ENCODE data around the gene CALM3. TPM values are rescaled to one million over a fixed set of nuclear protein-coding genes. Genes with fewer than 3 reads are reported as not detected.

Gene CALM3
- total RNA-seq, 1 donor from 2014 or later, result 477 TPM

DNA sequence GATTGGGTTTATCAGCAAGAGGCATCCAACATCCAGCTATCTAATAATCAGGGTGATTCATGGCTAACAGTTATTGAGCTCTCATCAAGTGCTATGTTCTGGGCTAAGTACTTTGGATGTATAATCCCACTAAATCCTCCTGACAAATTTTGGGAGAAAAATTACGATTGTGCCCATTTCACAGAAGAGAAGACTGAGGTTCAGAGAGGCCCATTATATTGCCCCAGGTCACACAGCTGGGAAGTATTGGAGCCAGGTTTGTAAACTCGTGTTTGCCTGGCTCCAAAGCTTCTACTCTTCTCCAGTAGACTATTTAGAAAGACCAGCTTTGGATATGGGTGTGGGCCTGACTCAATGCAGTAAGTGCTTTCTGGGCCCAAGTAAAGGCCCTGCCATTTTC is 20.9 kb upstream of the CALM3 start:
- Mint-ChIP-seq H3K36me3 (ENCODE audit: low read depth) (no peaks in the 10 kb centered on the region), H3K27ac (no peak overlapping the region), H3K4me3 (no peak overlapping the region), H3K9me3 (no peaks in the 10 kb centered on the region), H3K4me1 (peaks cover 5% of the 10 kb centered on the region), H3K27me3 (peaks cover 20% of the 10 kb centered on the region)
- intact Hi-C loops (cut with micrococcal nuclease), result no loop called here
- DNase-seq, result no peak

DNA sequence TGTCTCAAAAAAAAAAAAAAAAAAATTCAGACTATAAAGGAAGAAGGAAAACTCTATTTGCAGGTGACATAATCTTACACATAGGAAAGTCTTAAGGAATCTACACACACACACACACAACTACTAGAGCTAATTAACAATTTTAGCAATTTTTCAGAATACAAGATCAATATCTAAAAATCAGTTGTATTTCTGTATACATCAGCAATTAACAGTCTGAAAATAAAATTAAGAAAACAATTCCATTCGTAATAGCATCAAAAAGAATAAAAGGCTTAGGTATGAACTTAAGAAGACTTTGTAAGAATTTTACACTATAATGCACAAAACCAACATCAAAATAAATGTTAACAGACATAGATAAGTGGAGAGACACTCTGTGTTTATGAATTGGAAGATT is 15.6 kb upstream of the CALM3 start:
- Mint-ChIP-seq H3K36me3 (ENCODE audit: low read depth) (no peaks in the 10 kb centered on the region), H3K4me1 (peaks cover 3% of the 10 kb centered on the region), H3K27ac (no peak overlapping the region), H3K27me3 (peaks cover 33% of the 10 kb centered on the region), H3K4me3 (no peak overlapping the region), H3K9me3 (peaks cover 3% of the 10 kb centered on the region)
- no peak for DNase-seq
- intact Hi-C loops (cut with micrococcal nuclease), result no loop called here

DNA sequence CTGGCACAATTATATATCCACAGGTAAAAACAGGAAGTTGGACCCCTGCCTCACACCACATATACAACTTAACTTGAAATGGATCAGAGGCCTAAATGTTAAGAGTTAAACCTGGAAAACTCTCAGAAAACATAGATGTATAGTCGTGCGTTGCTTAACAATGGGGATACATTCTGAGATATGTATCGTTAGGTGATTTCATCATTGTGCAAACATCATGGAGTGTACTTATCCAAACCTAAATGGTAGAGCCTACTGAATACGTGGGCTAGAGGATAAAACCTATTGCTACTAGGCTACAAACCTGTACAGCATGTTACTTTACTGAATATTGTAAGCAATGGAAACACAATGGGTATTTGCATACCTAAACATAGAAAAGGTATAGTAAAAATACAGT is 14.8 kb upstream of the CALM3 start:
- peaks cover 3% of the 10 kb centered on the region for H3K4me1 Mint-ChIP-seq
- intact Hi-C loops (cut with micrococcal nuclease), result no loop called here
- DNase-seq, result no peak
- peaks cover 3% of the 10 kb centered on the region for H3K9me3 Mint-ChIP-seq
- H3K27me3 Mint-ChIP-seq, result peaks cover 34% of the 10 kb centered on the region
- no peak overlapping the region for H3K27ac Mint-ChIP-seq
- no peaks in the 10 kb centered on the region for H3K36me3 Mint-ChIP-seq (ENCODE audit: low read depth)
- H3K4me3 Mint-ChIP-seq, result no peak overlapping the region

DNA sequence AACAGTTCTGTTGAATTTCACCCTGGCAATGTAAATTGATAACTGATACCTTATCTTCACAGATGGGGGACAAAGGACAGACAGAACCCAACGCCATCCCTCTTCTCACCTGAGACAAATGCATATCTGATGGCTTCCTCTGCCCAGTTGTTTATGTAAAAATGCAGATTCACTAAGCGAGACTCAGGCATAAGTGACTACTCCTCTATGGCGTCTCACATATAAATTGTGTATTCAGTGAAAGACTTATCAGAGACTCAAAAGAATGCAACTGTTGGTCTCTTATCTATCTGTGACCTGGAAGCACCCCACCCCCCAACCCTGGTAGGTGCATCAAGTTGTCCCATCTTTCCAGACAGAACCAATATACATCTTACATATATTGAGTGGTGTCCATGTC is 13.3 kb upstream of the CALM3 start:
- H3K27ac Mint-ChIP-seq, result no peak overlapping the region
- no peak overlapping the region for H3K4me3 Mint-ChIP-seq
- H3K9me3 Mint-ChIP-seq, result peaks cover 3% of the 10 kb centered on the region
- peaks cover 34% of the 10 kb centered on the region for H3K27me3 Mint-ChIP-seq
- no peak for DNase-seq
- H3K4me1 Mint-ChIP-seq, result peaks cover 3% of the 10 kb centered on the region
- no peaks in the 10 kb centered on the region for H3K36me3 Mint-ChIP-seq (ENCODE audit: low read depth)
- intact Hi-C loops (cut with micrococcal nuclease), result no loop called here

DNA sequence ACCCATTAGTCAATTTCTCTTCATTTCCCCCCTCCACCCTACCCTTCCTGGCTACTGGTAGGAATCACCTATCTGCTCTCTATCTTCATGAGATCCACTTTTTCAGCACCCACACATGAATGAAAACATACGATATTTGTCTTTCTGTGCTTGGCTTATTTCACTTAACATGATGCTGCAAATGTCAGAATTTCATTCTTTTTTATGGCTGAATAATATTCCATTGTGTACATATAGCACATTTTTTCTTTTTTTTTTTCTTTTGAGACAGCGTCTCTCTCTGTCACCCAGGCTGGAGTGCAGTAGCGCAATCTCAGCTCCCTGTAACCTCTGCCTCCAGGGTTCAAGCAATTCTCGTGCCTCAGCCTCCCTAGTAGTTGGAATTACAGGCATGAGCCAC is 9.9 kb upstream of the CALM3 start:
- Mint-ChIP-seq H3K36me3 (ENCODE audit: low read depth) (no peaks in the 10 kb centered on the region), H3K9me3 (peaks cover 3% of the 10 kb centered on the region), H3K27ac (no peak overlapping the region), H3K27me3 (peaks cover 17% of the 10 kb centered on the region), H3K4me3 (no peak overlapping the region), H3K4me1 (no peaks in the 10 kb centered on the region)
- intact Hi-C loops (cut with micrococcal nuclease), result no loop called here
- no peak for DNase-seq

DNA sequence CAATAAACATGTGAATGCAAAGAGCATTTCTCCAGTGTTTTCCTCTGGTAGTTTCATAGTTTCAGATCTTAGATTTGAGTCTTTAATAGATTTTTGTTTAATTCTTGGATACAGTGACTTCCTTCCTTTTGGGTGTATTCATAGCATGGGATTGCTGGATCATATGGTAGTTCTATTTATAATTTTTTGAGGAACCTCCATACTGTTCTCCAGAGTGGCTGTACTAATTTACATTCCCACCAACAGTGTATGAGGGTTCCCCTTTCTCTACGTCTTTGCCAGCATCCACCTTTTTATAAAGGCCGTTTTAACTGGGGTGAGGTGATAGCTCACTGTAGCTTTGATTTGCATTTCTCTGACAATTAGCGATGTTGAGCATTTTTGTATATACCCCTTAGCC is 9.3 kb upstream of the CALM3 start:
- Mint-ChIP-seq H3K27me3 (peaks cover 14% of the 10 kb centered on the region), H3K9me3 (peaks cover under 1% of the 10 kb centered on the region), H3K4me3 (no peak overlapping the region), H3K36me3 (ENCODE audit: low read depth) (no peaks in the 10 kb centered on the region), H3K27ac (no peak overlapping the region), H3K4me1 (no peaks in the 10 kb centered on the region)
- intact Hi-C loops (cut with micrococcal nuclease), result no loop called here
- no peak for DNase-seq

DNA sequence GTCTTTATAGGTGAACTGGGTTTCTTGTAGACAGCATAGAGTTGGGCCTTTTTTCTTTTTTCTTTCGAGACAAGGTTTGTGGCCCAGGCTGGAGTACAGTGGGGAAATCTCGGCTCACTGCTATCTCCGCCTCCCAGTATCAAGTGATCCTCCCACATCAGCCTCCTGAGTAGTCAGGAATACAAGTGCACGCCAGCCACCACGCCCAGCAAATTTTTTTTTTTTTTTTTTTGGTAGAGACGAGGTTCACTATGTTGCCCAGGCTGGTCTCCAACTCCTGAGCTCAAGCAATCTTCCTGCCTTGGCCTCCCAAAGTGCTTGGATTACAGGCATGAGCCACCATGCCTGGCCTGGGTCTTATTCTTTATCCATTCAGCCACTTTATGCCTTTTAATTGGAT is 5.1 kb upstream of the CALM3 start:
- intact Hi-C loops (cut with micrococcal nuclease), result no loop called here
- Mint-ChIP-seq H3K27ac (no peak overlapping the region), H3K4me3 (no peak overlapping the region), H3K27me3 (peaks cover 3% of the 10 kb centered on the region), H3K4me1 (peaks cover 8% of the 10 kb centered on the region), H3K36me3 (ENCODE audit: low read depth) (peaks cover 7% of the 10 kb centered on the region), H3K9me3 (peaks cover 16% of the 10 kb centered on the region)
- DNase-seq, result no peak

DNA sequence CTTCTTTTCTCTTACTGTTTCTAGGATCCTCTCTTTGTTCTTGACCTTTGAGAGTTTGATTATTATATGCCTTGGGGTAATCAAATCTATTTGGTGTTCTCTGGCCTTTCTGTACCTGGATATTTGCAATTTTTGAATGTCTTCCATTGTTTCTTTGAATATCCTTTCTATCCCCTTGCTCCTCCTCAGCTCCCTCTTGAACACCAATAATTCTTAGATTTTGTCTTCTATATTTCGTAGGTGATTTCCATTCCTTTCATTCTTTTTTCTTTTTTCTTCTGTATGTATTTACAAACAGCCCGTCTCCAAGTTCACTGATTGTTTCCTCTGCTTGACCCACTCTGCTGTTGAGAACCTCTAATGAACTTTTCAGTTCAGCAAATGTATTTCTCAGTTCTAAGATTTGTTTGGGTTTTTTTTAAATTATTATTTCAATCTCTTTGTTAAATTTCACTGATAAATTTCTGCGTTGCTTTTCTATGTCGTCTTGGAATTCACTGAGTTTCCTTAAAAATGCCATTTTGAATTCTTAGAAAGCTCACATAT is 2.7 kb upstream of the CALM3 start:
- Mint-ChIP-seq H3K36me3 (ENCODE audit: low read depth) (peaks cover 21% of the 10 kb centered on the region), H3K27me3 (no peaks in the 10 kb centered on the region), H3K9me3 (peaks cover 16% of the 10 kb centered on the region), H3K4me3 (no peak overlapping the region), H3K4me1 (peaks cover 16% of the 10 kb centered on the region), H3K27ac (no peak overlapping the region)
- DNase-seq, result no peak
- intact Hi-C loops (cut with micrococcal nuclease), result no loop called here

DNA sequence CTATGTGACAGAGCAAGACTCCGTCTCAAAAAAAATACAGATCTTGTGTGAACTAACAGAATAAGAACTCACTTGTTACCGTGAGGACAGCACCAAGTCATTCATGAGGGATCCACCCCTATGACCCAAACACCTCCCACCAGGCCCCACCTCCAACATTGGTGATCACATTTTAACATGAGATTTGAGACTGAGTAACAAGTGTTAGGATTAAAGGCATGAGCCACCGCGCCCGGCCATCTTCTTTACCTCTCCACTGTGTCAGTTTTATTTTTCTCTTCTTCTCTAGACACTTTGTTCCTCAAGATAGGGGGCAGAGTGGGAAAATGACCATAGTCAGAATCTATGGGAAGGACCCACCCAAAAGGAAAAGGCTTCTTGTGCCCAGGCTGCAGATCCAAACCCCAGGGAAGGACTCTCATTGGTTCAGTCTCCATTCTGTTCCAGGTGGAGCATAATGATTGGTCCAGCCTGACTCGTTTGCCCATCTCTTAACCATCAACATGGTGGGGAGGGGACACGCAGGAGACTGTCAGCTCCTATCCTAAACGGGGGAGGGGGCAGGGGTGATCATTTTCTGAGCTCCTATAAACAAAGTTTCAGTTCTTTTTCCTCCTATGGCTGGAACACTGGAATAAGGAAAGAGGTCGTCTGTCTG is 1.3 kb upstream of the CALM3 start:
- DNase-seq, result no peak
- Mint-ChIP-seq H3K27ac (peak overlapping the region; percentile 100), H3K27me3 (no peaks in the 10 kb centered on the region), H3K36me3 (ENCODE audit: low read depth) (peaks cover 23% of the 10 kb centered on the region), H3K4me1 (peaks cover 18% of the 10 kb centered on the region), H3K4me3 (peak overlapping the region; percentile 97), H3K9me3 (peaks cover 16% of the 10 kb centered on the region)
- intact Hi-C loops (cut with micrococcal nuclease), result loop anchor here (2.0 to 5.0 kb wide), 3 partner anchors 73 to 697 kb away; partner anchors contain the start of genes MYPOP and ZC3H4

DNA sequence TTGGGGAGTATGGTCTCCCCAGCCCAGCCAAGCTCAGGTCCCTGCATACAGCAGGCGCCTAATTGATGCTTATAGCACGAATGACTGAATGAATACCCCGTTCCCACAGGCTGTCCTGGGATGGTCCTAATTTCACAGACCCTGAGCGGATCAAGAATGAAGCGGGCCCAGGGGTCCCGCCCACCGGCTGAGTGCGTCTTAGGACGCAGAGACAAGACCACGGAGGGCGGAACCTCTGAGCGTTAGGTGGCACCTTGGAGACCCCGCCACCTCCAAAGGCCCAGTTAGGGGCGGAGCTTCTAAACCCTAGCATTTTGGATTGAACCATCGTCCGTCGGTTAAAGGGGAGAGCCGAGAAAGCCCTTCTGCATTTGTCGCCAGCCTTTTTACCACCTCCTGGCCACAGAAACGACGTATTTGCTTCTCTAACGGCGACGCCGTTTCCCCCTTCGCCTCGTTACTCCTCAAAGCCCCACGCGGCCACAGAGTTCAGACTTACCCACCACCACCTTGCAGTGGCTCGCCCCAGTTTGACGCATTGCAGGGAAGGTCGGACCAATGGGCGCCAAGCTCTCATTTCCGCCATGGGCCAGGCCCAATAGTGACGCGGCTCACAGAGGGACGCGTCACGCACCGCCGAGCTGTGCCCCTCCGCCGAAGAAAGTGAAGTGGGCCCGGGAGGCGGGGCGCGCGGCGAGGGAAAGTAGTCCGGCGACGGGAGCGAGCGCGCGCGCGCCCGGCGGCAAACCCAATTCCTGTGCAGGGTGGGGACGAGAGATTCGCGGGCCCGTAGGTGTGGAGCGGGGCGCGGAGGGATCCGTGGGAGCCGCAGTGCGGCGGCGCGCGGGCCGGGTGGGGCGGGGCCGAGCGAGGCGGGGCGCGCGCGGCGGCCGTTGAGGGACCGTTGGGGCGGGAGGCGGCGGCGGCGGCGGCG is 479 bp upstream of the CALM3 start:
- H3K27me3 Mint-ChIP-seq, result no peaks in the 10 kb centered on the region
- H3K4me1 Mint-ChIP-seq, result peaks cover 18% of the 10 kb centered on the region
- DNase-seq, result peak; percentile 99
- H3K9me3 Mint-ChIP-seq, result peaks cover 16% of the 10 kb centered on the region
- H3K4me3 Mint-ChIP-seq, result peak overlapping the region; percentile 97
- peak overlapping the region; percentile 100 for H3K27ac Mint-ChIP-seq
- intact Hi-C loops (cut with micrococcal nuclease), result loop anchor here (2.0 to 5.0 kb wide), 3 partner anchors 73 to 698 kb away; partner anchors contain the start of genes MYPOP and ZC3H4
- H3K36me3 Mint-ChIP-seq (ENCODE audit: low read depth), result peaks cover 24% of the 10 kb centered on the region

DNA sequence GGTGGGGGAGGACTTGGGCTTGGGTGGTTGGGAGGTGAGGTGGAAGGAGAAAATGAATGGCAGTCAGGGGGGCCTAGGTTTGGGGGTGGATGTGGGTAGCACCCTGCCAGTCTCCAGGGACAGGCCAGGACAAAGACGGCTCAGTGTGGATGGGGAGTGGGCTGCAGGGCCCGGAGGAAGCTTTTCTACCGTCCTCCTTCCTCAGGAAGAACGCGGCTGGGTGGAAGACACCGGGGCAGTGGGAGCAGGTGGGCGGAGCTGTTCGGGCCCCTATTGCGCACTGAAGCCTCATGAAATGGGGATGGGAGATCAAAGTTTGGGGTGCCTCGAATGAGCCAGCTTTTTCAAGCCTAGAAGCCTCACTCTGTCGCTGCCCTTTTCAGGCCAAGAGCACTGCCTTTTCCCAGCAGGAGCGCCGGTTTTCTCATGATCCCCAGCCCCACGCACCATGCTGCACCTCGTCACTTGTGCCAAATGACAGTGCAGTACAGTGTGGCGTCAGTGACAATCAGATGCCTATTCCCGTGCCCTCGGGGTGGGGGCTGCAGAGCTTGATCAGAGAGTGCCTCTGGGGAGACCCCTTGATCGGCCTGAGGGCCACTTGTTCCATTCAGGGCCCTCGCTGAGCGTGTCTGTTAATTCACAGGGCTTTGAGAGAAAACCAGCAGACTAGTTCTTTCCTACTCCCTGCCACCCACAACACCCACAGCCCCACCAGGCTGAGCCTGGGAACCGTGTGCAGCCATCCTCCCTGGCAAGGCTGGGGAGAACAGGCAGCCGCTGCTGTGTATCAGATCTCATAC is 1.5 kb downstream of the CALM3 start:
- intact Hi-C loops (cut with micrococcal nuclease), result loop anchor here (1.0 to 5.0 kb wide), 4 partner anchors 9 to 510 kb away; partner anchors contain the start of gene ZC3H4
- peaks cover 23% of the 10 kb centered on the region for H3K4me1 Mint-ChIP-seq
- H3K9me3 Mint-ChIP-seq, result peaks cover 14% of the 10 kb centered on the region
- peaks cover 38% of the 10 kb centered on the region for H3K36me3 Mint-ChIP-seq (ENCODE audit: low read depth)
- H3K4me3 Mint-ChIP-seq, result peak overlapping the region; percentile 97
- H3K27ac Mint-ChIP-seq, result peak overlapping the region; percentile 100
- no peaks in the 10 kb centered on the region for H3K27me3 Mint-ChIP-seq
- peak; percentile 82 for DNase-seq

DNA sequence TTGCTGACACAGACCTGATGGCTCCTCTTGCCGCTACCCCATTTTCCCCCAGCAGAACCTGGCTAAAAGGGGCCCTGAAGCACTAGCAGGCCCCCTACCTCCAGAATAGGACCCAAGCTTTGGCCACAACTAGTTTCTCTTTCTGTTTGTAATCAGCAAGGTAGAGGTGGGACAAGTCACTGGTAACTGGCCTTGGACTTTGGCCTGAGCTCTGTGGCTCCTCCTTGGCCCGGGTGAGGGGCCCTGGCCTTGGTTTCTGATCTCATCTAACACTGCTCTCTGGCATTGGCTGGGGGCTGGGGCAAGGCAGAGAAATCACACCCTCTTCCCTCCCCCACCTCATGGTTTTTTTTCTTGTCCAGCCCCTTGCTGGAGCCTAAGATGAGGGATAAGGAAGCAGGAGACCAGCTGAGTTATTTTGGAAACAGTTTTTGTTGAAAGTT is 2.1 kb downstream of the CALM3 start:
- Mint-ChIP-seq H3K9me3 (peaks cover 8% of the 10 kb centered on the region), H3K27ac (peak overlapping the region; percentile 100), H3K27me3 (no peaks in the 10 kb centered on the region), H3K4me3 (peak overlapping the region; percentile 97), H3K4me1 (peaks cover 23% of the 10 kb centered on the region), H3K36me3 (ENCODE audit: low read depth) (peaks cover 43% of the 10 kb centered on the region)
- intact Hi-C loops (cut with micrococcal nuclease), result loop anchor here (1.0 to 5.0 kb wide), 4 partner anchors 8 to 509 kb away; partner anchors contain the start of gene ZC3H4
- no peak for DNase-seq

DNA sequence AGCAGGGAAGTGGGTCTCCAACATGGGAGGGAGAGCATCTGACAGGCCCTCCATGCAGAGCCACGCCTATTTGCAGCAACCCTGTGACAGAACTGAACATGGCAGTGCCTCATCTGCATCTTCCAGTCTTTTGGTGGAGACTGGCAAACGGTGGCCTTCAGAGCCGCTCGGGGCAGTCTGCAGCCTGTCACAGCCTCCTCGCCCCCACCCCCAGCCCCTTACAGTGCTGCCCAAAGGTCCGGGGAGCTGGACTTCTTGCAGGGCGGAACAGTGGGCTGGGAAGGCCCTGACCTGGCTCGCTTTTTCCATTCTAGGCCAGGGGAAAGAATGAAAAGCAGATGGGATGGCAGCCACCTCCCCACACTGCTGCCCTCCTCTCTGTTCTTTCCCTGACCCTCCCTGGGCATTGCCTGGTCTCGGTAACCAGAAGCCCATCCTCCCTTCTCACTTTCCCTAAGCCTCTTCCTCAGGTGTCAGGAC is 2.7 kb downstream of the CALM3 start:
- Mint-ChIP-seq H3K27me3 (no peaks in the 10 kb centered on the region), H3K27ac (peak overlapping the region; percentile 100), H3K4me3 (peak overlapping the region; percentile 97), H3K9me3 (peaks cover 4% of the 10 kb centered on the region), H3K4me1 (peaks cover 23% of the 10 kb centered on the region), H3K36me3 (ENCODE audit: low read depth) (peaks cover 43% of the 10 kb centered on the region)
- intact Hi-C loops (cut with micrococcal nuclease), result loop anchor here (1.0 to 5.0 kb wide), 4 partner anchors 8 to 509 kb away; partner anchors contain the start of gene ZC3H4
- no peak for DNase-seq
